ENCODE measurements around the gene MICAL3.

DNA sequence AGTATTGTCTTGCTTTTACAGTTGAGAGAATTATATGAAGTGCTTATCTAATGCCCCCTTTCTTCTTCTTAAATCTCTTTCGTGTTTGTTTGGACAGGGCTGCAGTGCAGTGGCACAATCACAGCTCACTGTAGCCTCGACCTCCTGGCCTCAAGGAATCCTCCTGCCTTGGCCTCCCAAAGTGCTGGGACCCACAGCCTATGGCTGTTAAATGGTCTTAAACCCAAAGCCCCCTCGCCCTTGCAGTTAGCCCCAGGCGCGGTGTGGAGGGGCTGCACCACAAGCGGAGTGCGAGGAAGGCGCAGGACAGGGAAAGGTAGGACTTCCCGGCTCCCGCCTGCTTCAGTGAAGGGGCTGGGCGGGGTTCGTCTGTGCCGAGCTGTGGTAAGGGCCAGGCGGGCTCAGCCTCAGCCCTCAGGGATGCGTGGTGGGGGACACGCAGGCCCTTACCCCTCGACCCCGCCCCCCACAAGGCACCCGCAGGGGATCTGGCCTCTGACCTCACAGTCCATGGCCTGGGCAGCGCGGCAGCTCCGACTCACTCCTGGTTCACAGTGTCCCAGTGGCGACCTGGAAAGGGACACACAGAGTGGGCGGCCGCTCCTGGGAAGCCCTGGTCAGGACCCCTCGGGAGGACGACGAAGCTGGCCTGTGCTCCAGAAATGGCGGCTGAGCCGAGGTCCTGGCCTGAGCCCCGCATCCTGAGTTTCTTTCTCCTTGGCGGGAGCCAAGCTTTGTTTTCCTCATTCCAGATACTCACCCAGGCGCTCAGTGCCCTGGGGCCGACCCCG, 274.6 kb downstream of the MICAL3 start:
- TF ChIP-seq CTCF (IDR thresholded peaks at IDR 0.05 in 2 of 3, conservative IDR thresholded peaks at IDR 0.05 in 1 of 3; ENCODE audit: insufficient read depth in 2 of 3, low read depth in 1 of 3, low read length in 3 of 3), result no peak
- no peak for TF ChIP-seq SMARCB1 (IDR thresholded peaks at IDR 0.05; ENCODE audit: insufficient read length, low read depth)
- TF ChIP-seq TFE3 (CRISPR knock-in tag; IDR thresholded peaks at IDR 0.05), result no peak
- TF ChIP-seq ZNF316 (IDR thresholded peaks at IDR 0.05), result no peak
- TF ChIP-seq MAZ (CRISPR knock-in tag; conservative IDR thresholded peaks at IDR 0.05 in 1 of 2, IDR thresholded peaks at IDR 0.05 in 1 of 2), result no peak
- TF ChIP-seq SP2 (IDR thresholded peaks at IDR 0.05; ENCODE audit: extremely low read depth, low read depth, low read length, poor library complexity, severe bottlenecking), result no peak

Data from K562 (cell line).